GM23338 (cell line): Measurements from ENCODE around the gene ZBTB7C. TPM values are rescaled to one million over a fixed set of nuclear protein-coding genes. Genes with fewer than 3 reads are reported as not detected.

Experiments used
- ATAC-seq: fragments of 200-7000 bp; cut with Tn5 transposase; 3 replicates; pipeline ENCODE4 v1.9.1; 2020
- DNase-seq: peaks from one replicate; pipeline ENCODE4 v3.0.0-alpha.2; 2015; ENCODE audit warnings: low spot score
- H2AFZ ChIP-seq: fragments of 200-600 bp; sonication (generic); 2 replicates; pipeline ENCODE4 v1.8.0; 2016; ENCODE audit warnings: antibody characterized with exemption, mild to moderate bottlenecking, moderate library complexity
- H3F3A ChIP-seq: fragments of 200-600 bp; sonication (generic); replicated peaks from 2 replicates; pipeline ENCODE4 v1.8.0; 2017; ENCODE audit warnings: antibody characterized with exemption, mixed run types, low read depth
- H3K27ac ChIP-seq: fragments of 200-600 bp; sonication (generic); 2 replicates; pipeline ENCODE4 v1.6.1; 2016; ENCODE audit warnings: low read depth
- H3K27me3 ChIP-seq: fragments of 200-600 bp; sonication (generic); 2 replicates; pipeline ENCODE4 v1.8.0; 2016; ENCODE audit warnings: mild to moderate bottlenecking, mixed run types, moderate library complexity; ENCODE audit not compliant: insufficient read depth
- H3K36me3 ChIP-seq: fragments of 200-600 bp; sonication (generic); 2 replicates; pipeline ENCODE4 v1.8.0; 2016; ENCODE audit warnings: mild to moderate bottlenecking; ENCODE audit not compliant: insufficient read depth
- H3K4me1 ChIP-seq: fragments of 200-600 bp; sonication (generic); 2 replicates; pipeline ENCODE4 v1.8.0; 2016; ENCODE audit warnings: mild to moderate bottlenecking, moderate library complexity; ENCODE audit not compliant: insufficient read depth
- H3K4me2 ChIP-seq: fragments of 200-600 bp; sonication (generic); 2 replicates; pipeline ENCODE4 v1.7.1; 2017; ENCODE audit warnings: mixed run types
- H3K4me3 ChIP-seq: fragments of 200-600 bp; sonication (generic); 2 replicates; pipeline ENCODE4 v1.6.1; 2016; ENCODE audit warnings: mixed run types
- H3K79me2 ChIP-seq: fragments of 200-600 bp; sonication (generic); replicated peaks from 2 replicates; pipeline ENCODE4 v1.8.0; 2017; ENCODE audit warnings: mild to moderate bottlenecking; ENCODE audit not compliant: insufficient read depth
- H3K9me2 ChIP-seq: fragments of 200-600 bp; sonication (generic); 2 replicates; pipeline ENCODE4 v1.8.0; 2017; ENCODE audit not compliant: insufficient read depth
- H4K20me1 ChIP-seq: fragments of 200-600 bp; sonication (generic); replicated peaks from 2 replicates; pipeline ENCODE4 v1.8.0; 2017; ENCODE audit warnings: mild to moderate bottlenecking; ENCODE audit not compliant: insufficient read depth
- H3K27ac Mint-ChIP-seq: 2 replicates; pipeline ENCODE4 v1.8.0; 2020; ENCODE audit warnings: inconsistent platforms, mild to moderate bottlenecking, moderate library complexity, mixed read lengths
- H3K27me3 Mint-ChIP-seq: 3 replicates; pipeline ENCODE4 v1.8.0; 2022; ENCODE audit warnings: low read depth, mild to moderate bottlenecking, moderate library complexity, mixed read lengths, inconsistent platforms; ENCODE audit not compliant: insufficient read depth, poor library complexity
- H3K36me3 Mint-ChIP-seq: 3 replicates; pipeline ENCODE4 v1.8.0; 2021; ENCODE audit warnings: low read depth, mild to moderate bottlenecking, inconsistent platforms, moderate library complexity, mixed read lengths
- H3K4me1 Mint-ChIP-seq: 3 replicates; pipeline ENCODE4 v1.8.0; 2020; ENCODE audit warnings: mild to moderate bottlenecking, inconsistent platforms, mixed read lengths
- H3K4me3 Mint-ChIP-seq: 3 replicates; pipeline ENCODE4 v1.8.0; 2021; ENCODE audit warnings: moderate library complexity, mild to moderate bottlenecking, inconsistent platforms, mixed read lengths
- H3K9me3 Mint-ChIP-seq: 3 replicates; pipeline ENCODE4 v1.8.0; 2020; ENCODE audit warnings: moderate library complexity, mild to moderate bottlenecking, inconsistent platforms, mixed read lengths
- EZH2phosphoT487 ChIP-seq: fragments of 200-600 bp; sonication (generic); IDR thresholded peaks from one replicate; pipeline ENCODE4 v1.8.1; 2018; ENCODE audit warnings: antibody characterized with exemption; ENCODE audit not compliant: unreplicated experiment
- JUNB ChIP-seq: IDR thresholded peaks from one replicate; pipeline ENCODE4 v1.6.1; 2016; ENCODE audit warnings: antibody characterized with exemption; ENCODE audit not compliant: unreplicated experiment
- POLR2AphosphoS5 ChIP-seq: IDR thresholded peaks from 2 replicates; pipeline ENCODE4 v1.6.1; 2016; ENCODE audit warnings: antibody characterized with exemption, low read depth
- STAT1 ChIP-seq: IDR thresholded peaks from one replicate; pipeline ENCODE4 v1.6.1; 2016; ENCODE audit warnings: antibody characterized with exemption; ENCODE audit not compliant: unreplicated experiment
- ZNF331 ChIP-seq: fragments of 250-450 bp; sonication (Bioruptor Pico); IDR thresholded peaks from 2 replicates; pipeline ENCODE4 v1.5.0; 2020; ENCODE audit warnings: low read depth, mild to moderate bottlenecking, moderate library complexity
- polyA plus RNA-seq: library from polyadenylated mRNA; unstranded; fragments of >200 nt; fragmentation: Nextera tagmentation; extraction: Ambion mirVana; gene quantifications from 2 replicates; pipeline ENCODE4 v1.2.1, GENCODE V29; 2016
- total RNA-seq: library from RNA; depleted of rRNA; stranded (reverse); fragments of >200 nt; shearing (Covaris generic); gene quantifications from 2 replicates; pipeline ENCODE4 v1.2.3, GENCODE V29; 2014
- TF ChIP-seq, protein P1 (sequence below): fragments of 250-450 bp; sonication (Bioruptor Pico); IDR thresholded peaks from 2 replicates; pipeline ENCODE4 v1.5.0; 2020; ENCODE audit warnings: mild to moderate bottlenecking, moderate library complexity

Gene ZBTB7C
- total and polyA plus RNA-seq, 2 experiments from 2014 or later = 0.03 to 0.14 TPM

DNA sequence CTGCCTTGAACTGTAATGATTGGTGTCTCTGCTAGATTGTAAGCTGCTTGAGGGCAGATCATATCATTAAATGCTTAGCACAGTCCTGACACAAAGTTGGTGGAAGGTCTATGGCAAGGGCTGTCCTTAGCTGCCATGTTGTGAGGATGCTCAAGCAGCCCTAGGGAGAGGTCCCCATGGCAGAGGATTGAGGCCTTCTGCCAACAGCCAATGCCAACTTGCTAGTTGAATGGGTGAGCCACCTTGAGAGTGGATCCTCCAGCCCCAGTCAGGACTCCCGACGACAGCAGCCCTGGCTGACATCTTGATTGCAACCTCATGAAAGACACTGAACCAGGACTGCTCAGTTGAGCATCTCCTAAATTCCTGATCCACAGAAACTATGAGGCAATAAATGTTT, 363.4 kb downstream of the ZBTB7C start (continued):
- TF ChIP-seq, protein P1, sequence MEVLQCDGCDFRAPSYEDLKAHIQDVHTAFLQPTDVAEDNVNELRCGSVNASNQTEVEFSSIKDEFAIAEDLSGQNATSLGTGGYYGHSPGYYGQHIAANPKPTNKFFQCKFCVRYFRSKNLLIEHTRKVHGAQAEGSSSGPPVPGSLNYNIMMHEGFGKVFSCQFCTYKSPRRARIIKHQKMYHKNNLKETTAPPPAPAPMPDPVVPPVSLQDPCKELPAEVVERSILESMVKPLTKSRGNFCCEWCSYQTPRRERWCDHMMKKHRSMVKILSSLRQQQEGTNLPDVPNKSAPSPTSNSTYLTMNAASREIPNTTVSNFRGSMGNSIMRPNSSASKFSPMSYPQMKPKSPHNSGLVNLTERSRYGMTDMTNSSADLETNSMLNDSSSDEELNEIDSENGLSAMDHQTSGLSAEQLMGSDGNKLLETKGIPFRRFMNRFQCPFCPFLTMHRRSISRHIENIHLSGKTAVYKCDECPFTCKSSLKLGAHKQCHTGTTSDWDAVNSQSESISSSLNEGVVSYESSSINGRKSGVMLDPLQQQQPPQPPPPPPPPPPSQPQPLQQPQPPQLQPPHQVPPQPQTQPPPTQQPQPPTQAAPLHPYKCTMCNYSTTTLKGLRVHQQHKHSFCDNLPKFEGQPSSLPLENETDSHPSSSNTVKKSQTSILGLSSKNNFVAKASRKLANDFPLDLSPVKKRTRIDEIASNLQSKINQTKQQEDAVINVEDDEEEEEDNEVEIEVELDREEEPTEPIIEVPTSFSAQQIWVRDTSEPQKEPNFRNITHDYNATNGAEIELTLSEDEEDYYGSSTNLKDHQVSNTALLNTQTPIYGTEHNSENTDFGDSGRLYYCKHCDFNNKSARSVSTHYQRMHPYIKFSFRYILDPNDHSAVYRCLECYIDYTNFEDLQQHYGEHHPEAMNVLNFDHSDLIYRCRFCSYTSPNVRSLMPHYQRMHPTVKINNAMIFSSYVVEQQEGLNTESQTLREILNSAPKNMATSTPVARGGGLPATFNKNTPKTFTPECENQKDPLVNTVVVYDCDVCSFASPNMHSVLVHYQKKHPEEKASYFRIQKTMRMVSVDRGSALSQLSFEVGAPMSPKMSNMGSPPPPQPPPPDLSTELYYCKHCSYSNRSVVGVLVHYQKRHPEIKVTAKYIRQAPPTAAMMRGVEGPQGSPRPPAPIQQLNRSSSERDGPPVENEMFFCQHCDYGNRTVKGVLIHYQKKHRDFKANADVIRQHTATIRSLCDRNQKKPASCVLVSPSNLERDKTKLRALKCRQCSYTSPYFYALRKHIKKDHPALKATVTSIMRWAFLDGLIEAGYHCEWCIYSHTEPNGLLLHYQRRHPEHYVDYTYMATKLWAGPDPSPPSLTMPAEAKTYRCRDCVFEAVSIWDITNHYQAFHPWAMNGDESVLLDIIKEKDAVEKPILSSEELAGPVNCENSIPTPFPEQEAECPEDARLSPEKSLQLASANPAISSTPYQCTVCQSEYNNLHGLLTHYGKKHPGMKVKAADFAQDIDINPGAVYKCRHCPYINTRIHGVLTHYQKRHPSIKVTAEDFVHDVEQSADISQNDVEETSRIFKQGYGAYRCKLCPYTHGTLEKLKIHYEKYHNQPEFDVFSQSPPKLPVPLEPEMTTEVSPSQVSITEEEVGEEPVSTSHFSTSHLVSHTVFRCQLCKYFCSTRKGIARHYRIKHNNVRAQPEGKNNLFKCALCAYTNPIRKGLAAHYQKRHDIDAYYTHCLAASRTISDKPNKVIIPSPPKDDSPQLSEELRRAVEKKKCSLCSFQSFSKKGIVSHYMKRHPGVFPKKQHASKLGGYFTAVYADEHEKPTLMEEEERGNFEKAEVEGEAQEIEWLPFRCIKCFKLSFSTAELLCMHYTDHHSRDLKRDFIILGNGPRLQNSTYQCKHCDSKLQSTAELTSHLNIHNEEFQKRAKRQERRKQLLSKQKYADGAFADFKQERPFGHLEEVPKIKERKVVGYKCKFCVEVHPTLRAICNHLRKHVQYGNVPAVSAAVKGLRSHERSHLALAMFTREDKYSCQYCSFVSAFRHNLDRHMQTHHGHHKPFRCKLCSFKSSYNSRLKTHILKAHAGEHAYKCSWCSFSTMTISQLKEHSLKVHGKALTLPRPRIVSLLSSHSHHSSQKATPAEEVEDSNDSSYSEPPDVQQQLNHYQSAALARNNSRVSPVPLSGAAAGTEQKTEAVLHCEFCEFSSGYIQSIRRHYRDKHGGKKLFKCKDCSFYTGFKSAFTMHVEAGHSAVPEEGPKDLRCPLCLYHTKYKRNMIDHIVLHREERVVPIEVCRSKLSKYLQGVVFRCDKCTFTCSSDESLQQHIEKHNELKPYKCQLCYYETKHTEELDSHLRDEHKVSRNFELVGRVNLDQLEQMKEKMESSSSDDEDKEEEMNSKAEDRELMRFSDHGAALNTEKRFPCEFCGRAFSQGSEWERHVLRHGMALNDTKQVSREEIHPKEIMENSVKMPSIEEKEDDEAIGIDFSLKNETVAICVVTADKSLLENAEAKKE (CRISPR knock-in tag) = no peak
- TF ChIP-seq EZH2phosphoT487 (no peak), ZNF331 (CRISPR knock-in tag) (no peak)

DNA sequence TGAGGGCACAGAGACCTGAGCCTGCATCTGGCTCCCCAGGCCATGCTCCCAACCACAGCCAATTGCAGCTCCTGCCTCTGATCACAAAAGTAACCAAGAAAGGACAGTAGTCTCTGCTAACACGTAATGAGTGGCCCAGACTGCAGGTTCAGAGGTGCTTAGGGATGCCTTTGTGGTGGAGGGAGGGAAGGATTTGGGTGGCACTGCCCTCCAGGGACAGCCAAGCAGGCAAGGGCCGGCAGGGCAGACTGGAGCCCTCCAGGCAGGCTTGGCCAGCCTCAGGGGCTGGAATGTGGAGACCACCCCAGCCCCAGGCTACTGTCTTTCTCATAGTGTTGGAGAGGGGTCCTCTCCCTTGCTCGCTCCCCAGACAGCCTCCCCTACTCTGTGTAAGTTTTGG, 364.2 kb downstream of the ZBTB7C start:
- Histone ChIP-seq H3K27ac (no peak overlapping the region), H3F3A (no peaks in the 10 kb centered on the region), H3K9me2 (no peaks in the 10 kb centered on the region), H3K4me1 (no peaks in the 10 kb centered on the region), H4K20me1 (no peaks in the 10 kb centered on the region), H2AFZ (no peak overlapping the region), H3K4me3 (no peak overlapping the region), H3K4me2 (no peak overlapping the region), H3K79me2 (no peaks in the 10 kb centered on the region), H3K27me3 (no peaks in the 10 kb centered on the region), H3K36me3 (no peaks in the 10 kb centered on the region)
- Mint-ChIP-seq H3K27ac (no peak overlapping the region), H3K9me3 (peaks cover 11% of the 10 kb centered on the region), H3K36me3 (no peaks in the 10 kb centered on the region), H3K4me1 (no peaks in the 10 kb centered on the region), H3K27me3 (peaks cover 10% of the 10 kb centered on the region), H3K4me3 (no peak overlapping the region)
- TF ChIP-seq JUNB = no peak
- TF ChIP-seq STAT1 = no peak
- TF ChIP-seq POLR2AphosphoS5 = no peak
- TF ChIP-seq ZNF331 (CRISPR knock-in tag) = no peak
- DNase-seq (no peak), ATAC-seq (no peak)
